ENCODE measurements around the gene DLEC1.
A peak's percentile ranks its signal among the peaks of the same experiment; 100 is the strongest.
"Not testable (repeated sequence)": the region's sequence is repeated elsewhere in the genome, so short reads cannot be mapped to it uniquely, and the experiment has no call there.

DLEC1 gene

GRCh38 chr3:38155825-38156224, 116.8 kb downstream of the DLEC1 start:
- TF ChIP-seq CTCF (conservative IDR thresholded peaks at IDR 0.05; ENCODE audit: control insufficient read depth, insufficient read depth, low read depth, low read length) = no peak
- DNase-seq (ENCODE audit: low read depth) = no peak

GRCh38 chr3:38157117-38157516, 118.1 kb downstream of the DLEC1 start:
- DNase-seq (ENCODE audit: low read depth) = no peak
- TF ChIP-seq CTCF (conservative IDR thresholded peaks at IDR 0.05; ENCODE audit: control insufficient read depth, insufficient read depth, low read depth, low read length) = no peak
- H3K4me3 ChIP-seq (ENCODE audit: control insufficient read depth, low read depth, low read length) = no peak overlapping the region

More at GRCh38 chr3:38155825-38156224, 116.8 kb downstream of the DLEC1 start:
- H3K4me3 ChIP-seq (ENCODE audit: control insufficient read depth, low read depth, low read length) = no peak overlapping the region

- TF ChIP-seq CTCF (conservative IDR thresholded peaks at IDR 0.05; ENCODE audit: control insufficient read depth, insufficient read depth, low read depth, low read length) = no peak
- H3K4me3 ChIP-seq (ENCODE audit: control insufficient read depth, low read depth, low read length) = no peak overlapping the region
- no peak for DNase-seq (ENCODE audit: low read depth)
These were observed 118.6 kb downstream of the DLEC1 start for GRCh38 chr3:38157595-38157994.

GRCh38 chr3:38158472-38158871, 119.5 kb downstream of the DLEC1 start:
- TF ChIP-seq CTCF (conservative IDR thresholded peaks at IDR 0.05; ENCODE audit: control insufficient read depth, insufficient read depth, low read depth, low read length) = no peak
- H3K4me3 ChIP-seq (ENCODE audit: control insufficient read depth, low read depth, low read length) = no peak overlapping the region
- no peak for DNase-seq (ENCODE audit: low read depth)

GRCh38 chr3:38160704-38161103, 121.7 kb downstream of the DLEC1 start:
- H3K4me3 ChIP-seq (ENCODE audit: control insufficient read depth, low read depth, low read length); DNase-seq (ENCODE audit: low read depth): not testable (repeated sequence)

- DNase-seq (ENCODE audit: low read depth) = no peak
- TF ChIP-seq CTCF (conservative IDR thresholded peaks at IDR 0.05; ENCODE audit: control insufficient read depth, insufficient read depth, low read depth, low read length) = no peak
- H3K4me3 ChIP-seq (ENCODE audit: control insufficient read depth, low read depth, low read length) = no peak overlapping the region
These were observed 124.3 kb downstream of the DLEC1 start for GRCh38 chr3:38163117-38163840.

GRCh38 chr3:38163841-38164642, 125.0 kb downstream of the DLEC1 start:
- H3K4me3 ChIP-seq (ENCODE audit: control insufficient read depth, low read depth, low read length) = peak overlapping the region; percentile 91
- DNase-seq (ENCODE audit: low read depth) = no peak

More at GRCh38 chr3:38163841-38164642, 125.0 kb downstream of the DLEC1 start:
- TF ChIP-seq CTCF (conservative IDR thresholded peaks at IDR 0.05; ENCODE audit: control insufficient read depth, insufficient read depth, low read depth, low read length) = no peak

All from fibroblast of mammary gland (primary cell).